Mammary epithelial cell (primary cell): ENCODE measurements around the gene CFAP74.

Experiments
- EZH2 ChIP-seq: IDR thresholded peaks from 2 replicates; pipeline ENCODE4 v1.6.1; 2012; ENCODE audit warnings: low read length, inconsistent platforms, borderline replicate concordance
- TF ChIP-seq, protein P1 (sequence below), 2 donors: IDR thresholded peaks in 1 of 2; conservative IDR thresholded peaks in 1 of 2; 2 replicates each; pipeline ENCODE4 v1.5.1; 2011 to 2012; ENCODE audit warnings: inconsistent platforms in 2 of 2, low read length in 2 of 2, mild to moderate bottlenecking in 2 of 2, control low read depth in 1 of 2, low read depth in 1 of 2; ENCODE audit not compliant: insufficient read depth in 1 of 2; ENCODE audit errors: extremely low read depth in 1 of 2

- TF ChIP-seq, protein P1, sequence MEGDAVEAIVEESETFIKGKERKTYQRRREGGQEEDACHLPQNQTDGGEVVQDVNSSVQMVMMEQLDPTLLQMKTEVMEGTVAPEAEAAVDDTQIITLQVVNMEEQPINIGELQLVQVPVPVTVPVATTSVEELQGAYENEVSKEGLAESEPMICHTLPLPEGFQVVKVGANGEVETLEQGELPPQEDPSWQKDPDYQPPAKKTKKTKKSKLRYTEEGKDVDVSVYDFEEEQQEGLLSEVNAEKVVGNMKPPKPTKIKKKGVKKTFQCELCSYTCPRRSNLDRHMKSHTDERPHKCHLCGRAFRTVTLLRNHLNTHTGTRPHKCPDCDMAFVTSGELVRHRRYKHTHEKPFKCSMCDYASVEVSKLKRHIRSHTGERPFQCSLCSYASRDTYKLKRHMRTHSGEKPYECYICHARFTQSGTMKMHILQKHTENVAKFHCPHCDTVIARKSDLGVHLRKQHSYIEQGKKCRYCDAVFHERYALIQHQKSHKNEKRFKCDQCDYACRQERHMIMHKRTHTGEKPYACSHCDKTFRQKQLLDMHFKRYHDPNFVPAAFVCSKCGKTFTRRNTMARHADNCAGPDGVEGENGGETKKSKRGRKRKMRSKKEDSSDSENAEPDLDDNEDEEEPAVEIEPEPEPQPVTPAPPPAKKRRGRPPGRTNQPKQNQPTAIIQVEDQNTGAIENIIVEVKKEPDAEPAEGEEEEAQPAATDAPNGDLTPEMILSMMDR (conservative IDR thresholded peaks at IDR 0.05 in 1 of 2, IDR thresholded peaks at IDR 0.05 in 1 of 2; ENCODE audit: extremely low read depth in 1 of 2, insufficient read depth in 1 of 2, low read depth in 1 of 2, low read length in 2 of 2) = no peak
- TF ChIP-seq EZH2 = no peak
Measured at GRCh38 chr1:1916851-1917251, 86.7 kb downstream of the CFAP74 start.
